Natural killer cell treated with Interleukin-12 subunit alpha and Interleukin-12 subunit beta and Interleukin-15 and Interleukin-18, amount 100 ng/mL, for 72 hours (primary cell): Measurements from ENCODE around the gene MAN1B1. TPM values are rescaled to one million over a fixed set of nuclear protein-coding genes. Genes with fewer than 3 reads are reported as not detected.

Source experiments
- total RNA-seq, 2 donors: library from RNA; stranded (reverse); gene quantifications; one replicate each; pipeline ENCODE4 v1.2.3, GENCODE V29; 2022

Gene MAN1B1
- total RNA-seq, 2 donors from 2014 or later: 34.1 to 55.8 TPM

Other genes starting within 250 kb of the MAN1B1 start
- 10 to 100 TPM in 1 of 2 donors, 1 to 10 TPM in 1; 7.8 to 11.2 TPM for gene AJM1, start 244.5 kb upstream of the MAN1B1 start, total RNA-seq
- 100 to 1,000 TPM in 1 of 2 donors, 10 to 100 TPM in 1; 71.5 to 108 TPM for gene PHPT1, start 237.6 kb upstream of the MAN1B1 start, total RNA-seq
- gene MAMDC4, start 234.6 kb upstream of the MAN1B1 start, total RNA-seq: 10 to 100 TPM; 16.0 to 17.2 TPM
- 100 to 1,000 TPM; 299 to 453 TPM for gene EDF1, start 220.7 kb upstream of the MAN1B1 start, total RNA-seq
- 100 to 1,000 TPM in 1 of 2 donors, 10 to 100 TPM in 1; 55.7 to 107 TPM for gene TRAF2, start 200.5 kb upstream of the MAN1B1 start, total RNA-seq
- 100 to 1,000 TPM; 102 to 155 TPM for gene FBXW5, start 142.2 kb upstream of the MAN1B1 start, total RNA-seq
- gene C8G, start 141.7 kb upstream of the MAN1B1 start, total RNA-seq: 1 to 10 TPM; 2.4 to 2.5 TPM
- gene LCN12, start 134.7 kb upstream of the MAN1B1 start, total RNA-seq: 1 to 10 TPM; 2.0 to 2.2 TPM
- gene PTGDS, start 109.5 kb upstream of the MAN1B1 start, total RNA-seq: 1 to 10 TPM; 1.7 to 4.4 TPM
- gene LCNL1, start 104.0 kb upstream of the MAN1B1 start, total RNA-seq: under 1 TPM in 1 of 2 donors, not detected in 1; 0.21 TPM
- 100 to 1,000 TPM in 1 of 2 donors, 10 to 100 TPM in 1; 64.0 to 118 TPM for gene PAXX, start 94.6 kb upstream of the MAN1B1 start, total RNA-seq
- 10 to 100 TPM in 1 of 2 donors, 1 to 10 TPM in 1; 4.3 to 38.2 TPM for gene CLIC3, start 90.4 kb upstream of the MAN1B1 start, total RNA-seq
- gene ABCA2, start 58.7 kb upstream of the MAN1B1 start, total RNA-seq: 100 to 1,000 TPM in 1 of 2 donors, 10 to 100 TPM in 1; 77.6 to 109 TPM
- gene FUT7, start 54.9 kb upstream of the MAN1B1 start, total RNA-seq: 10 to 100 TPM; 10.0 to 17.8 TPM
- gene NPDC1, start 40.8 kb upstream of the MAN1B1 start, total RNA-seq: 10 to 100 TPM; 11.2 to 41.7 TPM
- gene ENTPD2, start 32.9 kb upstream of the MAN1B1 start, total RNA-seq: not detected
- gene SAPCD2, start 16.4 kb upstream of the MAN1B1 start, total RNA-seq: 10 to 100 TPM in 1 of 2 donors, 1 to 10 TPM in 1; 9.5 to 20.8 TPM
- 10 to 100 TPM; 19.9 to 22.0 TPM for gene UAP1L1, start 9.5 kb upstream of the MAN1B1 start, total RNA-seq
- gene DPP7, start 27.7 kb downstream of the MAN1B1 start, total RNA-seq: 100 to 1,000 TPM; 188 to 310 TPM
- under 1 TPM in 1 of 2 donors, not detected in 1; 0.11 TPM for gene GRIN1, start 52.2 kb downstream of the MAN1B1 start, total RNA-seq
- gene LRRC26, start 83.1 kb downstream of the MAN1B1 start, total RNA-seq: not detected
- gene TMEM210, start 85.1 kb downstream of the MAN1B1 start, total RNA-seq: not detected
- gene ANAPC2, start 101.6 kb downstream of the MAN1B1 start, total RNA-seq: 10 to 100 TPM; 75.5 to 98.1 TPM
- gene SSNA1, start 101.7 kb downstream of the MAN1B1 start, total RNA-seq: 10 to 100 TPM; 78.3 to 91.4 TPM
- gene TPRN, start 113.8 kb downstream of the MAN1B1 start, total RNA-seq: 10 to 100 TPM in 1 of 2 donors, 1 to 10 TPM in 1; 9.0 to 19.1 TPM
- gene TMEM203, start 118.7 kb downstream of the MAN1B1 start, total RNA-seq: 10 to 100 TPM; 25.0 to 43.9 TPM
- gene NDOR1, start 118.7 kb downstream of the MAN1B1 start, total RNA-seq: 10 to 100 TPM; 33.0 to 81.9 TPM
- 1 to 10 TPM; 1.4 to 1.9 TPM for gene RNF208, start 135.3 kb downstream of the MAN1B1 start, total RNA-seq
- under 1 TPM; 0.29 to 0.33 TPM for gene CYSRT1, start 138.2 kb downstream of the MAN1B1 start, total RNA-seq
- not detected for gene RNF224, start 140.5 kb downstream of the MAN1B1 start, total RNA-seq
- gene SLC34A3, start 143.9 kb downstream of the MAN1B1 start, total RNA-seq: not detected
- gene TUBB4B, start 154.3 kb downstream of the MAN1B1 start, total RNA-seq: 100 to 1,000 TPM; 332 to 432 TPM
- not detected for gene STPG3, start 164.3 kb downstream of the MAN1B1 start, total RNA-seq
- 10 to 100 TPM; 58.8 to 90.3 TPM for gene NELFB, start 168.3 kb downstream of the MAN1B1 start, total RNA-seq
- gene TOR4A, start 190.7 kb downstream of the MAN1B1 start, total RNA-seq: 10 to 100 TPM; 31.1 to 38.4 TPM
- 1 to 10 TPM in 1 of 2 donors, under 1 TPM in 1; 0.88 to 2.6 TPM for gene NRARP, start 215.3 kb downstream of the MAN1B1 start, total RNA-seq